GM19463 (cell line): ENCODE data around the gene C9orf153.
"Not testable (repeated sequence)": the region's sequence is repeated elsewhere in the genome, so short reads cannot be mapped to it uniquely, and the experiment has no call there.

Experiments used
- ATAC-seq: cut with Tn5 transposase; IDR thresholded peaks from one replicate; pipeline ENCODE4 v1.9.1; 2021; ENCODE audit warnings: mild to moderate bottlenecking, moderate library complexity; ENCODE audit not compliant: unreplicated experiment

C9orf153 gene

DNA sequence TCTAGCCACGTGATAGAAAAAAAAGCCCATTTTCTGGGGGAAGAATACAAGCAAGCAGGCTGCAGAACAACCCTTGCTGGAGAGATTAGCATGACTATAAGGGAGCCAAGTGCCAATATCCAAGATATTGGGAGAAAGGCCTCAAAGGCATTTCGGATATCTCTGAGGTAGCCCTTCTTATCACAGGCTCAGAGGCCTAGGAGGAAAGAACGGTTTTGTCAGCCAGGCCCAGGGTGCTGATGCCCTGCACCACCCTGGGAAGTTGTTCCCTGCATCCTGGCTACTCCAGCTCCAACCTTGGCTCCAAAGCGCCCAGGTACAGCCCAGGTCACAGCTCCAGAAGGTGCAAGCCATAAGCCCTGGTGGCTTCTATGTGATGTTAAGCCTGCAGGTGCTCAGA lies 66.4 kb downstream of the C9orf153 start:
- ATAC-seq = no peak

DNA sequence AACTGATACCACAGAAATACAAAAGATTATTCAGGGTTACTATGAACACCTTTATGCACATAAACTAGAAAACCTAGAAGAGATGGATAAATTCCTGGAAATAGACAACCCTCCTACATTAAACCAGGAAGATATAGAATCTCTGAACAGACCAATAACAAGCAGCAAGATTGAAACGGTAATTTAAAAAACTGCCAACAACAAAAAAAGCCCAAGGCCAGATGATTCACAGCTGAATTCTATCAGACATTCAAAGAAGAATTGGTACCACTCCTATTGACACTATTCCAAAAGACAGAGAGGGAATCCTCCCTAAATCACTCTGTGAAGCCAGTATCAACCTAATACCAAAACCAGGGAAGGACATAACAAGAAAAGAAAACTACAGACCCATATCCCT lies 68.8 kb downstream of the C9orf153 start:
- ATAC-seq = not testable (repeated sequence)

DNA sequence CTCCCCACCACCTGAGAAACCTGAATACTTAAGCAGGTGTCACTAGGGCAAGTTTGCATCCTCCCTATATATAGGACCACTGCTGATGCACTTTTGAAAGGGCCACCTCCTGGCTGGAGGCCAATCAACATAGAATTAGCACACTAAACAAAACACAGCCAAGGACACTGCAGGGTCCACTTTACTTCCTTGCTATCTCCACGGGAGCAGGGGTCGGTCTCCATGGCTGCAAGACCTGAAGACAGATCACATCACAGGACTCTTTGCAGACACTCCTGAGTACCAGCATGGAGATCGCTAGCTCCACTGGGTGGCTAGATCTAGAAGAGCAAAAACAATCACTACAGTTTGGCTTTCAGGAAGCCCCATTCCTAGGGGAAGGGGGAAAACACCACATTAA lies 72.3 kb downstream of the C9orf153 start:
- ATAC-seq = no peak

DNA sequence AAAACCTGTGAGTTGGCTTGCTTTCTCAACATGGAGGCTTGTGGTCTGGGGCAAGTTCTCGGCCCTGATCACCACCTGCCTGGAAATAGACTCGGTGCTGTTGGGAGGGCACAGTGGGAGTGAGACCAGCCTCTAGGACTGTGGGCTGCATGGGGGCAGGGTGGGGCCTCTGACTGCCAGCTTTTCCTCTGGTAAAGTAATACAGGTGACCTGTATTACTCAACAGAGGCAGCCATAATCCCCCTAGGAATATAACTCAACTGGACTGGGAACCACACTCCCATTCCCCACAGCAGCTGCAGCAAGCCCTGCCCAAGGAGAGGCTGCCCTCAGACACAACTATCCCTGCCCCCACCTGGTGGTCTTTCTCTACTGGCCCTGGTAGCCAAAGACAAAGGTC lies 72.8 kb downstream of the C9orf153 start:
- no peak for ATAC-seq

DNA sequence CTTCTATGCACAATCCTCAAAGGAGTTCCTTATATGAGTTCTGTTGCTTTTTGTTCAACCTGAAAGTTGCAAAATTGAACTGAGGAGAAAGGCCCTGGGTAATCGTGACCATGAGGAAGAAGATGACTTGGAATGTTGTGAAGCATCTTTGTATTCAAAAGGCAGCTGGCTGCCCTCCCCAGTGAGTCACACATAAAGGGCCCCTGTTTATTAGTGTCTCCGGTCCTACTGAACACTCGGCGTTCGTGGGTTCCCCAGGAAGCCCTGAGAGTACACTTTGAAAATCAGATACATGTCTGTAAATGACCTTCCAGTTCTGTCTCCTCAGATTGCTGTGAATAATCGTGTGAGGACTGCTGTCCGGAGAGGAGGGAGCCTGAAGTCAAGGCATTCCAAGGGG lies 73.6 kb downstream of the C9orf153 start:
- ATAC-seq = no peak

DNA sequence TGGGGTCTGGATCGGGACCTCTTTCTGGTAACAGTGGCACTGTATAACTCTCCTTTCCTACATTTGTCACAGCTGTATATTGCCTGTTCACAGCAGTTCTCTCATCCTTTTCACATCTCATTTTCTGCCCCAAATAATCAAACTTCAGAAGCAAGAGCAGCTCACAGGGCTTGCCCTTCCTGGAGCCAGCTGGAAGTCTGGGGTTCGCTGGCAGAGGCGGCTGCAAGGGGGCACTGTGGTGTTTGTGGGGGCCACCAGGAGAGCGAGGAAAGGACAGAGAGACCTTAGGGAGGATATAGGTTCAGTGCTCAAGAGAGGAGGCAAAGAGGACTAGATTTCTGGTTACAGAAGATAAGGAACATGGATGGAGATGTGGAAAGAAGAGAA lies 75.3 kb downstream of the C9orf153 start:
- ATAC-seq = no peak

DNA sequence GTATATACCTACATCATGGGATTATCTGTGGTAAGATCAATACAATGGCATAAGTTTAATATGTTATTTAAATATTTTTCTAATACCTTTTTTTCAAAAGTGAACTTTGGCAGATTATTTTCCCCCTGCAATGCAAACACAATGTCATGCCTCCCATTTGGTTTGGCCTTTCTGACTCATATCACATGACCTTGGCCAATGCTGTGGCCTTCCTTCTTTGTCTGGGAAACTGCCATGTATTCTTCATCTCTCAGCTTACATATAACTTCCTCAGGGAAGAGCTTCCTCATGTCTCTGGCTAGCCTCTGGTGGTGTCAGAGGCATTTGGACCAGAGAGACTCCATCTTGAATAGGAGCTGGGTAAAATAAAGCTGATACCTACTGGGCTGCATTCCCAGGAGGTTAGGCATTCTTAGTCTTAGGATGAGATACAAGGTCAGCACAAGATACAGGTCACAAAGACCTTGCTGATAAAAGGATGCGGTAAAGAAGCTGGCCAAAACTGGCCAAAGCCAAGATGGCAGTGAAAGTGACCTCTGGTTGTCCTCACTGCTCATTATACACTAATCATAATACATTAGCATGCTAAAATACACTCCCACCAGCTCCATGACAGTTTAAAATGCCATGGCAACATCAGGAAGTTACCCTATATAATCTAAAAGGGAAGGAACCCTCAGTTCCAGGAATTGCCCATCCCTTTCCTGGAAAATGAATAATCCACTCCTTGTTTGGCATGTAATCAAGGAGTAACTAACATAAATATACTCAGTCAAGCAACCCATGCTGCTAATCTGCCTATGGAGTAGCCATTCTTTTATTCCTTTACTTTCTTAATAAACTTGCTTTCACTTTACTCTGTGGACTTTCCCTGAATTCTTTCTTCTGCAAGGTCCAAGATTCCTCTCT lies 76.0 kb downstream of the C9orf153 start:
- no peak for ATAC-seq

DNA sequence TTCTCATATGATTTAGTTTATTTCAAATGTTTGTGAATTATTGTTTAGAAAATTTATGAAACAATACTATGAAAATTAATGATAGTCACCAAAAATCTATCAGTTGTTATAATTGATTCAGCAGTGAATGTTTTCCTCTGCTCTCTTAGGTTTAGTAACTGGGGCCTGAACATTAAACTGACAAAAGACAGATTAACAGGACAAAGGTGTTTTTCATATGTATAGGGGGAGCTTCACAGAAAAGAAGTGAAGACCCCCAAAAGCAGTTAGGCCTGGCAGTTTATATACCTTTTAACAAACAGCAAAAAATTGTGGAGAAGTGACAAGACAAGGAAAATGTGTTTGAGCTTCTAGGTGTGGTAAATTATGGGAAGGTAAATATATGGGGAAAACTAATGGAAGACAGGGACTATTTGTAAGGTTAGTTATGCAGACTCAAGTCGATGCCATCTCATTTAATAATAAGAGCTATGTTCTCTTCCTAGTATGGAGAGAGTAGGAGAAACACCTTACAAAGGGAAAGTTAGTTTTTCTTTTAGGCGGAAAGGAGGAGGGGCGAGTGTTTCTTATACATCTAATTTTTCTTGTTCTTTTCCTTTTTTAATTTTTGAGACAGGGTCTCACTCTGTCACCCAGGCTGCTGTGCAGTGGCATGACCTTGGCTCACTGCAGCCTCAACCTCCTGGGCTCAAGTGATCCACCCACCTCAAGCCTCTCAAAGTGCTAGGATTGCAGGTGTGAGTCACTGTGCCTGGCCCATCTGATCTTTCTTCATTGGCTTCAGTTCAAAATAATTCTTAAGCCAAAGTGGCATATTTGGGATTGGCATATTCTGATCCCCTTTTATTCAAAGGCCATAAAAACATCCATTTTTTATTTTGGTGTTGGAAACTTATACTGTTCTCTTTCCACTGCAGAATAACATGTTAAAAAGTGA lies 77.8 kb downstream of the C9orf153 start:
- ATAC-seq = no peak

DNA sequence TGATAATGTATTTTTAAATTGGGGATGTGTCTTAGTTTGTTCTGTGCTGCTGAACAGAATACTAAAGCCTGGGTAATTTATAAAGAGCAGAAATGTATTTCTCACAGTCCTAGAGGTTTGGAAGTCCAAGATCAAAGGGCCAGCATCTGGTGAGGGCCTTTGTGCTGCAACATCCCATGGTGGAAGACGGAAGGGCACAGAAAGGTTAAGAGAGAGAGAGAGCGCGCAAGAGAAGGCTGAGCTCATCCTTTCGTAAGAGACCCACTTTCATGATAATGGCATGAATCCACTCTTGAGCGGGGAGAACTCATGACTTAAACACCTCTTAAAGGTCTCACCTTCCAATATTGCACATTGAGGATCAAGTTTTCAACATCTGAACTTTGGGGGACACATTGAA lies 81.0 kb downstream of the C9orf153 start:
- no peak for ATAC-seq

DNA sequence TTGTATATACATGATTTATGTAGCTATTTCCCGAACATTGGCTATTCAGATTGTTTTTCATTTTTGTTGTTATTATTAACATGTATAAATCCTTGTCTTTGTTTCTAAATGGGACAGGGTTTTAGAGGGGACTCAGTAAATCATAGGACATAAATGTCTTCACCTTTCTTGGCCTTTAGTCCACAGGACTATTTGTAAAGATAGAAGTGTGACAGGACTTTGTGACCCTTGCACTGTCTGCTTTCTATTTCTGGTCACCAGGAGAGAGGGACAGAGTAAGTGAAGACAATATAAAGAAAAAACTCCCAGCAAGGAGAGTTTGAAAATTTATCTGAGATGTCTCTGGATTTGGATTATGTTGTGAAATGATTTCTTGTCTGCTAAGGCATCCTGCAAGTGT lies 81.5 kb downstream of the C9orf153 start:
- ATAC-seq = no peak

DNA sequence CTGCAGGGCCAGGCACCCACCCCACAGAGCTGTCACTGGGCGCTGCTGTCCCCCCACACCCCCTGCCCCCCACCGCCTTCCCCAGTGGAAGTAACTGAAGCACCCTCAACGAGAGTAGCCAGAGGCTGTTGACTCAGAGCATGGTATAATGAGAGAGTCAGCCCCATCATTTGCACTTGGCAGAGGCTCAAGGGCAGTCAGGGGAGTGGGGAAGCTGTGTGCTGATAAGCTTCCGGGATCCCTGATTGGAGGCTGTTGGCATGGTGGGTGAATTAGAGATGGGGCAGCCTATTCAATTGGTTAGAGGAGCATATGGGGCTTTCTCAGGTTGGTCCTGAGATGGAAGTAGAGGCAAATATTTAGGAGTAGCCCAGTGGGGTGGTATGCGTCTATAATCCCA lies 83.0 kb downstream of the C9orf153 start:
- no peak for ATAC-seq

DNA sequence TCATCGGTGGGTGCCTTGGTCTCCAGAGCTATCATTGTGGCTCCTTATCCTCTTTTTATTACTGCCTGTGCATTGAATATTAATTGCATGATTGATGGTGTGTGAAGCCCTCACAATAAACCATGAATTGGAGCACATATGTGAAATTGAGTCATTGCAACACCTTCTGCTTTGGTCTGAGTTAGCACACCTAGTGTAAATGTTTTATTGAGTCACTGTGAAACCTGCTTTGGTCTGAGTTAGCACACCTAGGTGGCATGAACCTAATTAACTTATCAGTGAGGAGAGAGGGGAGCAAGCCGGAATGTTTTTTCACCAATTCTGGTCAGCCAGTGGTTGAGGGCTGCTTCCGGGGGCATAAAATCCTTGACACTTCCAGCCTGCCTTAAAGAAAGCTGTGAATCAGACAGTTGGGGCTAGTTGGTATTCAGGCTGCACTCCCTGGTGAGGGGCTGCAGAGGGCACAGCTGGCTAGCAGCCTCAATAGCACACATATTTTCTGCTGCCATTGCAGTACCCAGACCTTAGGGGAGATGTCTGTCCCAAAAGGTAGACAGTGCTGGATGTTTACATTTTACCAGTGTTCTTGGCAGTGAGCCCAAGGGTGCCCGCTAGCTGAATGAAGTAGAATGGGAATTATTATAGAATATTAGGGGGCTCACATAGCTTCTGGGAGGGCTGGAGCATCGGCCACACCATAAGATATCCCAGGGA lies 83.6 kb downstream of the C9orf153 start:
- ATAC-seq = no peak

DNA sequence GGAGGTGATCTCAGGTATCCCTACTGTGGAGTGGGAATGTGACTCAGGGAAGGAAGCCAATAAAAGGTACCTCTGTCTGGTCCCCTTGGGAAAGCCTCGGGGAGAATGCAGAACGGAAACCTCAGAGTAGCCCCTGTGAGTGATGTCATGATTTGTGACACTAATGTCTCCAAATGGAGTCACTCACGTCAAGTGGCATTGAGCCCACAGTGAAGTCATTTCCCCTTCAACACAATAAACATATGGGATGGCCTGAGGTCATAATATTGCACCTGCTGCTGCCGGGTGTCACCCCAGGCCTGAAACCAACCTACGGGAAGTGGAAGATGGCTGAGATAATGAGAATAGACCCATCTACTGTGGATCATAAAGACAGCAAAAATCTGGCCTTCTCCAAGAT lies 84.2 kb downstream of the C9orf153 start:
- ATAC-seq = no peak
